Hindlimb muscle (tissue), 1 donor: Measurements from ENCODE around the gene PLET1. TPM values are rescaled to one million over a fixed set of nuclear protein-coding genes. Genes with fewer than 3 reads are reported as not detected.

Source experiments
- DNase-seq: peaks from one replicate; pipeline ENCODE4 v3.0.0-alpha.2; 2013
- polyA plus RNA-seq: library from polyadenylated mRNA; unstranded; fragments of 120-200 nt; gene quantifications from one replicate; pipeline ENCODE4 v1.2.1, GENCODE V29; 2013; ENCODE audit not compliant: insufficient read length

The PLET1 gene
- polyA plus RNA-seq = not detected

- no peak for DNase-seq
Measured at GRCh38 chr11:112260490-112260889, at the start of gene PLET1. PLET1 (minus strand) TSS chr11:112260860; CDS start chr11:112260589, 271 bp downstream.

DNA sequence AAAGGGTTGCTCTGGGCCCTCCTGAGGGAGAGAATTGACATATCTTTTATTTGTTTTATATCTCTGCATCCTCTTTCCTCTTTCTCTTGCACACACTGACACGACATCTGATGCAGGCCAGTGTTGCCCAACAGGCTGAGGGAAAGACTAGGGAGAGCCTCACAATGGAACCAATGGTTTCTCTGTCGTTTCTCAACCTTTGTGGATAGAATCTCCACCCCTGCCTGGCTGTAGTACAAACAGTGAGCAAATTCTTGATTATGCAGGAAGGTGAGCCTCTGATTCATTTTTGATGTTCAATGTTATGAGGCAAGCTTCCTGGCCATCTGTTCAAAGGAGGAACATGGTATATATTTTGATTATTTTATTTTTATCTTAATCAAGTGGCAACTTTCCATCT lies 49.8 kb upstream of the PLET1 start:
- no peak for DNase-seq

DNA sequence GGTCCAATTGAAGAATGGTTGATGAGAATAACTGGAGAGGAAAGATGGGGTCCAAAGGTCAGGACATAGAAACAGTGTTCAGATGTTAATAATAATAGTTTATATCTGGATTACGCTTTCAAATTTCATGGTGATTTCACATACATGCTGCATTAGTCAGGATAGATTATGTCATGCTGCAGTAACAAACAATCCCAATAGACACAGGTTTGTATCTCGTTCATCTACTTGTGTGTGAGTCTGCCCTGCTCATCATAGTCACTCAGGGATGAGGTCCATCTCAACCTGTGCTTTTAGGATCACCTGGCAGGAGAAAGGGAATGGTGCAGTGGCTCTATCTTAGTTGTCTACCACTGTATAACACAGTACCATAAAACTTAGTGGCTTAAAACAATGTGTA lies 48.0 kb upstream of the PLET1 start:
- no peak for DNase-seq

GRCh38 chr11:112307616-112308015 lies 47.0 kb upstream of the PLET1 start:
- DNase-seq = no peak

- DNase-seq = no peak
Measured at GRCh38 chr11:112306230-112306629, 45.6 kb upstream of the PLET1 start.

DNA sequence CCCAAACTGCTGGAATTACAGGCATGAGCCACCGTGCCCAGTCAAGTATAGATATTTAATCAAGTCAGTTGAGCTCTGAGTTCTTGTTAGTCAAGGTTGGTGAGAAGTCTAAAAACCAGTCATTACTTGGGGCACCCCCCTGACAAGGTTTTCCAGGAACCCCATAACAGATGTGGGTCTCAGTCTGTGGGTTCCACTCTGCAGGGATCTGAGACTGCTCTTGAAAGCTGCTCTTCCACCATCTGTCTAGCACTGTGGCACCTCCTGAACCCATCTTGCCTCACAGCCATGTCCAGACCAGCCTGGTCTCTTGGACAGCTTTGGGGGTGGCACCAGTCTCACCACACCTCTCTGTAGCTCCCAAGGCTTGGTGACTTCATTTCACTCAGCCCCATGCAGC lies 44.3 kb upstream of the PLET1 start:
- no peak for DNase-seq

- no peak for DNase-seq
Measured at GRCh38 chr11:112303616-112304015, 43.0 kb upstream of the PLET1 start.

DNA sequence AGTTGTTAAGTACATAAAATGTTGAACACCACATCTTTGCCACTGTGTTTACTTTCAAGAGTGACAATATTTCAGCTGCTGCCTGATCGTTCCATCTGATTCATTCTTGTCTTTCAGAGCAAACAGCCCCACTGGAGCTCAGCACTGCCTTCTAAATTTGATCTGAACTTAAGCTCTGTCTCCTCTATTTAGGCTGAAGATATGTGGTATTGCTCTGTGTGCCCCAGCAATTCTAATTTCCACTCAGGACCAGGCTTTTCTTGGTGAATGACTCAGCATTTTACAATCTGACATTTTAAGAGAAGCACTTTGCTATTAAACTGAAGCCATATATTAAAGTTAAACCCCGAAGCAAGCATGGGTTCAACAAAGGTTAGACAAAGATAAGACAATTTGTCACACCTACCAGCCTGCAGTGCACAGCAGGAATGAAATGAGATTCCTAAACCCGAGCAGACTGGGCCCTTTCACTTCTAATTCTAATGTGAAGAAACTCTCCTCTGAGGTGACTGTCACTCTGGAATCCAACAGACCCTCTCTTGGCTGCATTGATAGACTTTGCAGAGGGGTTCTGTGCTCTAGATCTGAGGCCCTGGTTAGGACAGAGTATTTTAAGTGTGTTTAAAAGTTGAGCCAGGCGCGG lies 41.7 kb upstream of the PLET1 start:
- no peak for DNase-seq

DNA sequence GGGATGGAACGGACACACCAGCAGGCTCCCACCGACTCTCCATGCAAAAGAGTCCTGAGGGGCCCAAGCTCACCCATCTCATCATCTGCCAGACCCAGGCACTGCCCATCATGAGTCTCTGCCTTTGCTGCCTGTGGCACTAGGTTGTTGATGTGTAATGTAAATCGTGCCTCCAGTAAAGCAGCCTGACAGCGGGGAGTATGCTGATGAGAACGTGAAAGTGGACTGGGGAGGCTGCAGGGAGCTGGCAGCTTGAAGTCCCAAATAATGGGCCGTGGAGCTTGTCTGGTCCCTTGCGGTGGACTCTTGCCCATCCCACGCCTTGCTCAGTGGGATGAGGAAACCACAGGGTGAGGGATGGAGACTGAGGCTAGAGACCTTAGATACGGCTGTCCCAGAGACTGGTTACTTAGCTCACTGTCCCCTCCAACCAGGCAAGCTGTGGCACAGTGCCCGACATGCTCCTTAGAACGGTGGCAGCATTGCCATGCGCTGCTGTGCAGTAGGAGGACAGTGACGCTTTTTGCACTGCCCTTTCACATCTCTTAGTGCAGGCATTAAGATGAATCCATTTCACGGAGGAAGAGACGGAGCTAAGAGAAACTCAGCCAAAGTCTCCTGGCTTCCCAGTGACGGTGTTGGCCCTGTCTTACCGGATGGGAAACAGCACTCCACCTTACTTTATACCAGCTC lies 39.6 kb upstream of the PLET1 start:
- DNase-seq = no peak

GRCh38 chr11:112298535-112298934 lies 37.9 kb upstream of the PLET1 start:
- DNase-seq = no peak

GRCh38 chr11:112297248-112297866 lies 36.7 kb upstream of the PLET1 start:
- no peak for DNase-seq

GRCh38 chr11:112296044-112296443 lies 35.4 kb upstream of the PLET1 start:
- no peak for DNase-seq

- DNase-seq = no peak
Measured at GRCh38 chr11:112294688-112295340, 34.2 kb upstream of the PLET1 start.

GRCh38 chr11:112293614-112294013 lies 33.0 kb upstream of the PLET1 start:
- DNase-seq = no peak

GRCh38 chr11:112292785-112293407 lies 32.2 kb upstream of the PLET1 start:
- no peak for DNase-seq

- no peak for DNase-seq
Measured at GRCh38 chr11:112292188-112292587, 31.5 kb upstream of the PLET1 start.

GRCh38 chr11:112291191-112291590 lies 30.5 kb upstream of the PLET1 start:
- no peak for DNase-seq

- DNase-seq = no peak
Measured at GRCh38 chr11:112290493-112290850, 29.8 kb upstream of the PLET1 start.

- DNase-seq = peak; percentile 62
Measured at GRCh38 chr11:112289588-112290492, 29.2 kb upstream of the PLET1 start.

DNA sequence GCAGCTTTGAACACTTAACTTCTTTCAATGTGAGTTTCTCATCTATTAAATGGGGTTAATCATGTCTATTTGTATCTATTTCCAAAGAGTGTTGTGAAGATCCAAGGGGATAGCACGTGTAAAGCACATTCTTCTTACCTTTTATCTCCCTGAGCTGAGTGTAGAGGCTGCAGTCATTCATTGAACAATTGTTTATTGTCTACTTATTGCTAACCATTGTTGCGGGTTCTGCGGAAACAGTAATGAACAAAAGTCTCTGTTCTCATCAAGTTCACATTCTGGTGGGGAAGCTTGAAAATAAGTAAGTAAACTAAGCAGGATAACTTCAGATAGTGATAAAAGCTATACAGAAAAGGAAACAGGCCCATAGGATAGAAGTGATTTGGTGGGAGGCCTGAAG lies 27.4 kb upstream of the PLET1 start:
- DNase-seq = no peak

DNA sequence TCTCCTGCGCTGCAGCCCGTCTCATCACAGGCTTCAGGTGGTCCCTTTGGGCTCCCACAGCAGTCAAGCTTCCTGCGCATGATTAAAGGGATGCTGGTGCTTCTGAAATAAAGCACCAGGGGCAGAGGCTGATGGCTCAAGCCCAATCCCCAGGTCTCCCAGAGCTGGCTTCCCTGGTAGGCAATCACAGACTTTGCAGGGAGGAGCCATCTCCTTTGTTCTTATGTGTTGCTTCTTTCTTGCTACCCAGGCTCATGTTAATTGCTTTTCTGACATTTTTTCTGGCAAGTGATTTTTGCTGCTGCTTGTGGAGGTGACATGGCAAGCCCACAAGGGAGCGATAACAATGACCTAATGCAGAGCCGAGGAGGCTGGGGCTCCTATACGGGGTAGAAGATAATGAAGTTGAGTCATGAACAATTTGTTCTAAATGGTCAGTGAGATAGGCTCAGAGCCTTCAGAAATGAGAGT lies 25.2 kb upstream of the PLET1 start:
- no peak for DNase-seq

DNA sequence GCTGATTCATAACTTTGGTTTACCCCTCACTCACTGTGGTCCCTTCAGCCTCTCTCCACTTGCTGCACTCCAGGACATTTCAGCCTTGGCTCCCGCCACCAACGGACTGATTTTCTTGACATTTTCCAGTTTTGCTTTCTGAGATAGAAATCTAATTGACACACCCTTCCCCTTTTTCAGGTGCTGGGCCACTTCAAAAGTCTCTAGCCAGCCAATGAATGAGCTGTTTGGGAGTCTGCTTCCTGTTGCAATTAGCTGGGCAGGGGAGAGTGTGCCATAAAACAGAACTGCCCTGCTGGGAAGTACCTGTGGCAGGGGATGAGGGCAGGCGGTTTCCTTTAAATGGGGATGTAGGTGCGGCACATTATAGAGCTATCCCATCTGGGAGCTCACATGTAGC lies 21.1 kb upstream of the PLET1 start:
- no peak for DNase-seq
